ENCODE data around the gene WHRN. TPM values are rescaled to one million over a fixed set of nuclear protein-coding genes. Genes with fewer than 3 reads are reported as not detected.

Gene WHRN
- total RNA-seq, 1 experiment from 2014 or later, result 9.4 TPM

- intact Hi-C loops (cut with micrococcal nuclease), result no loop called here
Observed at GRCh38 chr9:114400219-114400618, 105.1 kb downstream of the WHRN start.

DNA sequence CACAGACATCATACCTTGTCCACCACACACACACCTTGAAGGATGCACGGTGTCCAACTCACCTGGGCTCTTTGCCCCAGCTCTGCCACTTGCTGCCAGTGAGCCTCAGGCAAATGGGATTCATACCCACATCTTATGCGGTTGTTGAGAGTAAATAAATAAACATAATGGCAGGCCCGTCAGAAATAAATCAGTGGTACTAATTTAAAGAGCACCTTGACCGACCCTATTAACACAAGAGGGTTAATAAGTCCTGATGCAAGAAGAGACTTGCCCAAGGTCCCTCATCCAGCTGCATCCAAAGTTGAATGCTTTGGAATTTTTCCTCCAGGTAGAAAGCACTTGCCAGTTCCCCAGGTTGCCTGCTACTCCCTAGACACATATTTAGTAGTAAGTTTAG lies 105.9 kb downstream of the WHRN start:
- intact Hi-C loops (cut with micrococcal nuclease), result no loop called here
- H3K27me3 Mint-ChIP-seq (ENCODE audit: insufficient read depth, unreplicated experiment), result no peaks in the 10 kb centered on the region

More at GRCh38 chr9:114400219-114400618, 105.1 kb downstream of the WHRN start:
- TF ChIP-seq, protein P1, sequence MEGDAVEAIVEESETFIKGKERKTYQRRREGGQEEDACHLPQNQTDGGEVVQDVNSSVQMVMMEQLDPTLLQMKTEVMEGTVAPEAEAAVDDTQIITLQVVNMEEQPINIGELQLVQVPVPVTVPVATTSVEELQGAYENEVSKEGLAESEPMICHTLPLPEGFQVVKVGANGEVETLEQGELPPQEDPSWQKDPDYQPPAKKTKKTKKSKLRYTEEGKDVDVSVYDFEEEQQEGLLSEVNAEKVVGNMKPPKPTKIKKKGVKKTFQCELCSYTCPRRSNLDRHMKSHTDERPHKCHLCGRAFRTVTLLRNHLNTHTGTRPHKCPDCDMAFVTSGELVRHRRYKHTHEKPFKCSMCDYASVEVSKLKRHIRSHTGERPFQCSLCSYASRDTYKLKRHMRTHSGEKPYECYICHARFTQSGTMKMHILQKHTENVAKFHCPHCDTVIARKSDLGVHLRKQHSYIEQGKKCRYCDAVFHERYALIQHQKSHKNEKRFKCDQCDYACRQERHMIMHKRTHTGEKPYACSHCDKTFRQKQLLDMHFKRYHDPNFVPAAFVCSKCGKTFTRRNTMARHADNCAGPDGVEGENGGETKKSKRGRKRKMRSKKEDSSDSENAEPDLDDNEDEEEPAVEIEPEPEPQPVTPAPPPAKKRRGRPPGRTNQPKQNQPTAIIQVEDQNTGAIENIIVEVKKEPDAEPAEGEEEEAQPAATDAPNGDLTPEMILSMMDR (IDR thresholded peaks at IDR 0.05; ENCODE audit: unreplicated experiment), result no peak
- no peak for DNase-seq (ENCODE audit: unreplicated experiment)
- Mint-ChIP-seq H3K4me3 (ENCODE audit: unreplicated experiment) (no peak overlapping the region), H3K27ac (ENCODE audit: low read depth, unreplicated experiment) (no peak overlapping the region), H3K27me3 (ENCODE audit: insufficient read depth, unreplicated experiment) (no peaks in the 10 kb centered on the region), H3K9me3 (ENCODE audit: unreplicated experiment) (no peaks in the 10 kb centered on the region), H3K4me1 (ENCODE audit: insufficient read depth, unreplicated experiment) (peaks cover 10% of the 10 kb centered on the region), H3K36me3 (ENCODE audit: insufficient read depth, unreplicated experiment) (no peaks in the 10 kb centered on the region)
- BruUV-seq (replicated peaks), result no TSS peak
- ChIA-PET CTCF (interaction anchor here (0.7 kb wide), 2 partner anchors 13 to 102 kb away, joined by 3 read pairs; no protein-coding TSS in a partner anchor), POLR2A (no interaction called here)

DNA sequence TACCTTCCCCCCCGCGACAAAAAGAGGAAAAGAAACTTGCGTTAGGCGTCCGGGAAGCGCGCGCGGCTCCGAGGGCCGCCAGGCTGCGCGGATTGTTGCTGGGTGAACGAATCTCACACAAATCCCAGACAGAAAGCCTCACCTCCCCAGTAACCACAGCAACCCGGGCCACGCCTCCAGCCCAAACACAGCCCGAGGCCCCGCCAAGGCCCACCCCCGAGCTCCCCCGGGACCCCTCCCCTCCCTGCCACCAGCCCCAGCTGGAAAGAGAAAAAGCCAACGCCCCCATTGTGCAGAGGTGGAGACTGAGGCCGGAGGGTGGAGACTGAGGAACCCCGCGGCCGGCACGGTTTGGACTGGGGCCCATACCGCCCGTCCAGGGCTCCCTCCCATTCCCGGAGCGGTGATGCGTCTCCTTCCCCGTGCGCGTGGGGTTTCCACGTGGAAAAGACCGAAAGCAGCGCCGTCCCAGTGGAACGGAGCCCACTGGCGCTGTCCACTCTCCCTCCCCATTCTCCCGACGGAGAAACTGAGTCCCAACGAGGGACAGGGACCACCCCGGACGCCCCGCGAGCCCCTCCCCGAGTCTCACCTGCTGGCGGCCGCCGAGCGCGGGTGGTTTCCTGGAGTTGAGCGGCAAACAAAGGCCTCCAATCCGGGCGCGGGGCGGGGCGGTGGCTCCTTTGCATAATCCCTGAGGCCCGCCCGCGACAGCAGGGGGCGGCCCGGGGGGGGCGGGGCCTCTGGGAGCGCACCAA lies 107.2 kb downstream of the WHRN start:
- peak overlapping the region; percentile 90 for H3K27ac Mint-ChIP-seq (ENCODE audit: low read depth, unreplicated experiment)
- TF ChIP-seq, protein P1 (IDR thresholded peaks at IDR 0.05; ENCODE audit: unreplicated experiment), result peak; percentile 5
- H3K4me1 Mint-ChIP-seq (ENCODE audit: insufficient read depth, unreplicated experiment), result peaks cover 9% of the 10 kb centered on the region
- intact Hi-C loops (cut with micrococcal nuclease), result loop anchor here (1.0 kb wide), 1 partner anchor 336 kb away; no protein-coding TSS in a partner anchor
- peaks cover 7% of the 10 kb centered on the region for H3K36me3 Mint-ChIP-seq (ENCODE audit: insufficient read depth, unreplicated experiment)
- peak overlapping the region; percentile 81 for H3K4me3 Mint-ChIP-seq (ENCODE audit: unreplicated experiment)
- H3K27me3 Mint-ChIP-seq (ENCODE audit: insufficient read depth, unreplicated experiment), result no peaks in the 10 kb centered on the region
- H3K9me3 Mint-ChIP-seq (ENCODE audit: unreplicated experiment), result no peaks in the 10 kb centered on the region
- CTCF ChIA-PET, result interaction anchor here (0.6 to 1.6 kb wide), 5 partner anchors 11 to 512 kb away, joined by 3 to 6 read pairs (median 5); partner anchors contain the start of gene TMEM268
- BruUV-seq (replicated peaks), result no TSS peak
- POLR2A ChIA-PET, result interaction anchor here (1.2 to 1.8 kb wide), 2 partner anchors 12 to 26 kb away, joined by 4 to 10 read pairs; no protein-coding TSS in a partner anchor
- peak; percentile 96 for DNase-seq (ENCODE audit: unreplicated experiment)

More for the DNA sequence above, 105.9 kb downstream of the WHRN start:
- POLR2A ChIA-PET, result interaction anchor here (1.1 kb wide), 1 partner anchor 14 kb away, joined by 4 read pairs; no protein-coding TSS in a partner anchor
- CTCF ChIA-PET, result interaction anchor here (0.6 to 0.9 kb wide), 2 partner anchors 47 to 282 kb away, joined by 3 to 6 read pairs; partner anchors contain the start of gene TEX48
- no TSS peak for BruUV-seq (replicated peaks)
- Mint-ChIP-seq H3K36me3 (ENCODE audit: insufficient read depth, unreplicated experiment) (peaks cover 2% of the 10 kb centered on the region), H3K9me3 (ENCODE audit: unreplicated experiment) (no peaks in the 10 kb centered on the region), H3K4me1 (ENCODE audit: insufficient read depth, unreplicated experiment) (peaks cover 9% of the 10 kb centered on the region), H3K27ac (ENCODE audit: low read depth, unreplicated experiment) (no peak overlapping the region), H3K4me3 (ENCODE audit: unreplicated experiment) (no peak overlapping the region)
- no peak for DNase-seq (ENCODE audit: unreplicated experiment)
- TF ChIP-seq, protein P1 (IDR thresholded peaks at IDR 0.05; ENCODE audit: unreplicated experiment), result no peak

DNA sequence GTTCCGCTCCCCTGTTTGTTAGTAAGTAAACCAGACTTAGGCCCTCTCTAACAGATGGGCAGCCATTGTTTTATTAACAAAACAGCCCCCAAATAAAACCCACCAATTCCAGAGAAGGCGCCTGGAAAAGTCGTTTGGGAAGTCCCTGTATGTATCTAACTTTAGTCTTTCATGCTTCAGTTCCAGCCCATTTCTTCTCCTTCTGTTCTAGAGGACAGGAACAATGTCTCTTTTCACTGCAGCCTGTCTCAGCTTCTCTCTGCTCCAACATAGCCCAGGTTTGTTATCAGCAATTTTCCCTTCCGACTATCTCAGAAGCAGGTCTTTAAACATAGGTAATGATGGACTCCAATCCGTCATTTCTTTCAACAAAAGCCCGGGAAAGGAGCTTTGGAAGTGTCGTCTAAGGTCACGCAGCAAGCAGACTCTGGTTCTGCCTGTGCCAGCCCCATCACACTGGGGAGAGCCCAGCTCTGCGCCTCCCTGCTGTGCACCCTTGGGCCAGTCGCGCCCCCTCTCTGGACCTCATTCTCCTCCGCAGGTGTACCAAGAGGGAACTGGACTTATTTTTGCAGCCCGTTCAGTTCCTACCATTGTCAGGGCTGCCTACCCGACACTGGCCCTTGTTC lies 107.9 kb downstream of the WHRN start:
- POLR2A ChIA-PET, result interaction anchor here (1.2 to 1.8 kb wide), 2 partner anchors 11 to 25 kb away, joined by 4 to 10 read pairs; no protein-coding TSS in a partner anchor
- BruUV-seq (replicated peaks), result TSS peak; percentile 39
- Mint-ChIP-seq H3K9me3 (ENCODE audit: unreplicated experiment) (no peaks in the 10 kb centered on the region), H3K4me1 (ENCODE audit: insufficient read depth, unreplicated experiment) (peaks cover 9% of the 10 kb centered on the region), H3K36me3 (ENCODE audit: insufficient read depth, unreplicated experiment) (peaks cover 7% of the 10 kb centered on the region), H3K4me3 (ENCODE audit: unreplicated experiment) (peak overlapping the region; percentile 81), H3K27me3 (ENCODE audit: insufficient read depth, unreplicated experiment) (no peaks in the 10 kb centered on the region), H3K27ac (ENCODE audit: low read depth, unreplicated experiment) (peak overlapping the region; percentile 90)
- CTCF ChIA-PET, result interaction anchor here (0.6 to 1.6 kb wide), 4 partner anchors 11 to 512 kb away, joined by 4 to 6 read pairs (median 5); no protein-coding TSS in a partner anchor
- DNase-seq (ENCODE audit: unreplicated experiment), result no peak
- TF ChIP-seq, protein P1 (IDR thresholded peaks at IDR 0.05; ENCODE audit: unreplicated experiment), result no peak
- intact Hi-C loops (cut with micrococcal nuclease), result no loop called here

All from MCF 10A (cell line).